HG03469 (cell line): ENCODE data around the gene IFT88.
A peak's percentile ranks its signal among the peaks of the same experiment; 100 is the strongest.

Experiments used
- ATAC-seq: cut with Tn5 transposase; IDR thresholded peaks from one replicate; pipeline ENCODE4 v1.9.1; 2021; ENCODE audit warnings: mild to moderate bottlenecking, moderate library complexity, moderate number of reproducible peaks; ENCODE audit not compliant: unreplicated experiment

Gene IFT88

DNA sequence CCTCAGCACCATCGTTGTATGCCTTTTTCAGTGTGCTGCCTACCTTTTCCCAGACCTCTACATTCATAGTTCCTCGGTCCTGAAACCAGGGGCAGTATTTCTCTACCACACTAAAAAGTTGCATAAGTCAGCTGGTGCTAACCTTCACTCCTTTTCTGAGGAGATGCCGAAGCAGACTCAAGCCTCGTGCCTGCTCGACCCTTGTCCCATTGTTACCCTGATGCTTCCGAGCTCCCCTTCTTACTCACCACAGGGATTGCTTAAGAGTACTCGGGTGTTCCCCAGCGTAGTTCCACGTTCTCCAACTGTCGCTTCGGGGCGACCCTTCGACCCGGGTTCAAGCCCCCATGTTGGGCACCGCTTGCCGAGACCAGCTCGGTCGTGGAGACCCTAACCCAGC lies 117.6 kb downstream of the IFT88 start:
- ATAC-seq = no peak

DNA sequence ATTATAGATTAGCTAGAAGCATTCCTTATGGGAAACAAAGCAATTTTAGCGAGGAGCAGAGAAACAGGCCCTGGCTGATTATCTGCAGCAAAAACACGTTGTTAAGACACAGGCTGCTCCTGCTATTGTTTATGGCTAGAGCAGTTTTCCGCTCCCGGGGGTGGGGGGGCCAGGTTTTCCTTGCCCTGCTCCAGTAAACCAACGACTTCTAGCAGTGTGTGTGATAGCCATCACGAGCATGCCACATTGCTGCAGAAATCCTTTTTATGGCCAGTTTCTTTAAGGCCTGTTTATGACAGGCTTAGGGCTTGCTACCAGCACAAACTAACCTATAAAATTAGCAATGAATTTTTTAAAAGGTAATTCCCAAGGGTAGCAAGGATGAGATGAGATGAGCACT lies 118.1 kb downstream of the IFT88 start:
- ATAC-seq = no peak

DNA sequence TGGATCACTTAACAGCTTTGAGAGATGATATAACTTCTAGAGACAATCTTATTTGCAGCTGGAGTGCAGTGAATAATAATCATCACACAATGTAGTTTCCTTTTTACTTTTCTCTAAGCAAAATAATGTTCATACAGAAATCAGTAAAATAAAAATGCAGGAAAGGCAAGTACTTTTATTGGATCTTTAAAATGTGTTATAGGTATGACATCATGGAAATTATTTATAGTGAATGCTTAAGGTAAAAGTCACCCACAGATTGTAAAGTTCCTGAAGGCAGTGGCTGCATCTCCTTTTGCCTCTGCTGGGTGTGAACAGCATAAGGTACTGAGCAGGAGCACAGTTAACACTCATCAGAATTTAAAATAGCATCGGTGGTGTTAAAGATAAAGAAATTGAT lies 119.2 kb downstream of the IFT88 start:
- ATAC-seq = no peak

DNA sequence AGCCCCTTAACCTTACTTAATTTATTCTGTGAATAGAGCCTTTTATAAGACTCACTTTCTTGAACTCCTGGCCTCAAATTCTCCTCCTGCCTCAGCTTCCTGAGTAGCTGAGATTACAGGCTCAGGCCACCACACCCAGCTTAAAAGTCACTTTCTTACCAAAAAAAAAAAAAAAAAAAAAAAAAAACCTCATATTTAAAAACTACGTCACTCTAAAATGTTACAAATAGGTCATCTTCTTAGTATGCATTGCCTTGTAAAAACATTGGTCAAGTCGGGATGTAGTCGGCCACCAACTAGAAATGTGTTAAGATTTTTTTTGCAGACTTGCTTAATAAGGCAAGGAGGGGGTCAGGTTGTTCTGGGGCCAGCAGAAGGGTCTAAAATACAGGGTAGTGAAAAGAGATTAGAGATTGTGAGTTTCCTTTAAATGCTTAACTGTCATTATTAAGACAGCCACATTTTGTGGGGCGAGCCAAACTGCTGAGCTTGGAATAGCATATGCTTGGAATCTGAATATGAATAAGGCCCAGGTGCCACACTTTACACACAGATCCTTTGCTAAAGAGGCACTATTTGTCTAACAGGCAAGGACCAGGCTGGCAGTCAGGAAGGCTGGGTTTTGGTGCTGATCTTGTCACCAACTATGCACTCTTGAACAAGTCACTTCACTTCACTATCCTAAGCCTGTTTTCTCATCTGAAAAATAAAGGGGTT lies 120.1 kb downstream of the IFT88 start:
- ATAC-seq = no peak

DNA sequence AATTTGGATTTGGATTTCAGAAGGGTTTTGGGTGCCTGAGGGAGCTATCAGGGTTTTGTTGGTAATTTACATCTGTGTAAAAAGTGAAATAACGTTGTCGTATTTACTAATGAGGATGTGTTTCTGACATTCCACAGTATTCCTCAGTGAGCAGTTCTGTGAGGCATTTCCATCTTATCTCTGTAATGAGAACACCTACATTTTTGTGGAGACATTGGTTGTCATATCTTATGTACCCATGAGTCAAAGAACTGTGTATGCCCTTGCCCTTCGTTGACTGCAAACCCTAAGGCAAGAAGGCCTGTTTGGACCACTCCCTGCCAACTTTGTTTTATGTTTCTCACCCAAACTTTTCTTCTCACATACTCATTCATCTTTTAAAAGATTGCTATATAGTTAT lies 122.3 kb downstream of the IFT88 start:
- ATAC-seq = no peak

DNA sequence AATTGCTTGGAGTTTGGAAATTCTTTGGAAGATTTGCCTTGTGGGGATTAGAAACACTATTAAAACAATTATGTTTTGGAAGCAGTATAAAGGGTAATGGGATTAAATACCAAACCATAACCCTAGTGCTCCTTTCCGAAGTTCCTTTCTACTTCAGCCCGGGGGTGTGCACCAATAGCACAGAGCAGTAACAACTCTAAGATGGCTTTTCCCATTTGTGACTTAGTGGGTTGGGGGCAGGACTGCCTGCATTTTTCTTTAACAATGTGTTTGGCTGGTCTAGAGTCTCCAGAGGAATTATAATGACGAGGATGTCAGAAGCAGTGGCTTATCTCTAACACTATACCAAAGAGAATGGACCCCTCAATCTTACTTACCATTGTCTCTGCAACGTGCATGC lies 124.7 kb downstream of the IFT88 start:
- ATAC-seq = no peak

DNA sequence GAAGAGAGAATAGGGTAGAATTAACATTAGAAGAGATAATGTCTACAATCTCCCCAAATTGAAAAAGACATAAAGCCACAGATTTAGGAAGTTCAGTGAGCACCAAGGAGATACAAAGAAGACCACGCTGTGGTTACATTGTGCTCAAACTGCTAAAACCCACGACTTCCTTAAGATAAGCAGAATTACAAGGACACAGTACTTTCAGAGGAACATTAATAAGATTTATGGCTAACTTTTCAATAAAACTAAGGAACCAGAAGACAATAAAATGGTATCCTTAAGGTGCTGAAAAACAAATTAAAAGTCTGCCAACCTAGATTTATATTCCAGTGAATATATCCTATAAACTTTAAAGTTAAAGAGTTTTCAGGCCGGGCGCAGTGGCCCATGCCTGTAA lies 129.1 kb downstream of the IFT88 start:
- ATAC-seq = no peak

DNA sequence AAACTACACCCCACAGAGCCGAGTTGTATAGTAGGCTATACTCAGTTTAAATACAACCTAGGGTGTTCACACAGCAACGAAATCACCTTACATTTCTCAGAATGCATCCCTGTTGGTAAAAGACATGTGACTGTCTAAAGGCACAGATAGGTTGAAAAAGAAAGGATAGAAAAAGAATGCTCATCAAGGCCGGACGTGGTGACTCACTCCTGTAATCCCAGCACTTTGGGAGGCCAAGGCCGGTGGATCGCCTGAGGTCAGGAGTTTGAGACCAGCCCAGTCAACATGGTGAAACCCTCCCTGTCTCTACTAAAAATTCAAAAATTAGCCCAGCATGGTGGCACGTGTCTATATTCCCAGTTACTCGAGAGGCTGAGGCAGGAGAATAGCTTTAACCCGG lies 132.8 kb downstream of the IFT88 start:
- no peak for ATAC-seq

DNA sequence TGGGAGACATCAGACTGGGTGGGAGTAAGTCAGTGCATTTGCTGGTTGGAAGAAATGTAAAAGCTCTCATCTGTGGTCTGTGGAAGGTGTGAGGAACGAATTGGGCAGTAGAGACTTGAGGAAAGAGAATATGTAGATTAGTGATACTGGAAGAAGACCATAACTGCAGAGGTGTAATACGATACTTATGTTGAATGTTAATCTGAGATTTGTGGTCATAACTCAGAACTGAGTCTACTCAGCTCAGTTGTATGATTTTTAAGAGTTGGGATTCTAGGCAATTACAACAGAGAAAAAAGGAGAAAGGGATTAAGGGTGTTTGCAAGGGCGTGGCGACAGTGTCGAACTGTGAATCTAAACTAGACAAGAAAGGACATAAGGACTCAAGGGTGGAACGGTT lies 133.3 kb downstream of the IFT88 start:
- ATAC-seq = no peak

DNA sequence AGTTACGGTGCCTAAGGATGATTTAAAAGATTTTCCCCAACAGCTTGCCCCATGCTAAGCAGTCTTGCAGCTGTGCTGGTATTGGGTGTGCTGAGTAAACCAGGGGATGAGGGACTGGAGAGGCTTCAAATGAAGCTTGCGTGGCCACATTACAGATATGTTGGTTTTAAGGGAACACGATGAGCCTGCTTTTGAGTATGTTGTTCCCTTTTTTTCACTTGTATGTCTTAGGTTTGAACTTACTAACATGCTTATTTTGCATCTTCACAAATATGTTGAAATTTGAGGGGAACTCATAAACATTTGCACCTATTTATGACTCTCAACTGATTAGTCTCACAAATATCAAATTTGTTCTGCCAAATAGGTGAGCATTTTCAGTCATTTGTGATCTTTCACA lies 134.5 kb downstream of the IFT88 start:
- ATAC-seq = no peak

DNA sequence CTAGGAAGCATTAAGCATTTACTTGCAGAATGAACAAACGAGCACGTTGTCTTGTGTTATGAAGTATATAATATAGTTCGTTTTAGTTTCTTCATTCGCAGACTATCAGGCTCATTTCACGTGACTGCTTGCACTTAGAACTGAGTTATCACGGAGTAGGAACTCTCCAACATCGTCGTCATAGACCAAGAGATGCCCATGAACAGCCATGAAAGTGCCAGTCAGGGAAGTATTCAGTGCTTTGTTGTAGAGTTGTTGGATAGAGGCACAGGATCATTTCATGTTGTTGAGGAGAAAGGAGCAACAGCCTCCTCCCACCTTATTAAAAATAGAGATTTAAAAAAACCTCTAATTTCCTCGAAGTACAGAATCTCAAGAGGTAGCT lies 135.6 kb downstream of the IFT88 start:
- ATAC-seq = no peak

DNA sequence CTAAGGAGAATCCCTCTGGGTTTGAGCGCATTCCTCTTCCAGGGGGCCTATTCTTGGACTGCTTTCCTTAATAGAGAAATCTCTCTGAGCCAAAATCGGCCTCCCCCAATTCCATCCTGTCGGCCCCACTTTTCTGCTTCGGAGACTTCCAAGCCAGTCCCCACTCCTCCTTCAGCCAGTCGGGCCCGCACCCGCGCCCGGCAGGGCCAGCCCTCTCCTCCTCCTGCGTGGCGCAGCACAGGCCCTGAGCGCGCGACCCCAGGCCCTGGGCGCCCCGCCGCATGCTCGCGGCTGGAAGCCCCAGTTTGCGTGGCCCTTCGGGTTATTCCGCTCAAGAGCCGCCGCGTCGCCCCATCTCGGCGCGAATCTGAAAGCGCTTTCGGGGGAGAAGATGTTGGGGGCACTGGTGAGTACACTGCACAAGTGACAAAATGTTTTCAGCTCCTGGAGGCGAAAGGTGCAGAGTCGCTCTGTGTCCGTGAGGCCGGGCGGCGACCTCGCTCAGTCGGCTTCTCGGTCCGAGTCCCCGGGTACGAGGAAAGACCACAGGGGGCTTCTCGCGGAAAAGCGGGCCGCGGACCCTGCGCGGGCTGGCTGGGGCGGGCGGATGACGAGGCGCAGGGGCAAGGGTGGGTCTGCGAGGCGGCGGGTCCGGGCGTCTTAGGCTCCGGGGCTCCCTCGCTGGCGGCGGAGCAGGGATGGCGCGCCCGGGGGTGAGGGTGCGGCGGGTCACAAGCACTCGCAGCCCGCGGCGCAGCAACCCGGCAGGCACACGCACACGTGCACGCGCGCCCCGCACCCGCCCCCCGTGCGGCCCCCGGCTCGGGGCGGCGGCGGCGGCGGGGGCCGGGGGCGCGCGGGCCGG lies 136.2 kb downstream of the IFT88 start, which contains the start of gene IL17D:
Gene IL17D, plus strand, starts transcription at position 785 of the 865 bp plus-strand sequence. CDS start 303 bp downstream, outside the sequence.
- ATAC-seq = no peak

DNA sequence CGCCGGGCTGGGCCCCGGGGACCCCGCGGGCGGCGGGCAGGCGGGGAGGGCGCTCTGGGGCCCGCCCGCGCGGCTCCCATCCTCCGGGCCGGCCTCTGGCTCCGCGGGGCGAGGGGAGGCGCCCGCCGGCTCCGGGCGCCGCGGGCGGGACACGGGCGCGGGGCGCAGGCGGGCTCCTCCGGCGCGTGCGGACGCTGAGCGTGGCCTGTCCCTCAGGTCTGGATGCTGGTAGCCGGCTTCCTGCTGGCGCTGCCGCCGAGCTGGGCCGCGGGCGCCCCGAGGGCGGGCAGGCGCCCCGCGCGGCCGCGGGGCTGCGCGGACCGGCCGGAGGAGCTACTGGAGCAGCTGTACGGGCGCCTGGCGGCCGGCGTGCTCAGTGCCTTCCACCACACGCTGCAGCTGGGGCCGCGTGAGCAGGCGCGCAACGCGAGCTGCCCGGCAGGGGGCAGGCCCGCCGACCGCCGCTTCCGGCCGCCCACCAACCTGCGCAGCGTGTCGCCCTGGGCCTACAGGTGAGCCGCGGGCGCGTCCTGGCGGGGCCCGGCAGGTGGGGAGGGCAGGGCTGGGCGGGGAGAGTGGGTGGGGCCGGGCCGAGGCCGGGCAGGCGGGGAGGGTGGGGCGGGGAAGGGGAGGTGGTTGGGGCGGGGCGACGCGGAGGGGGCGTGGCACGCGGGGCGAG lies 137.0 kb downstream of the IFT88 start:
- peak; percentile 89 for ATAC-seq

DNA sequence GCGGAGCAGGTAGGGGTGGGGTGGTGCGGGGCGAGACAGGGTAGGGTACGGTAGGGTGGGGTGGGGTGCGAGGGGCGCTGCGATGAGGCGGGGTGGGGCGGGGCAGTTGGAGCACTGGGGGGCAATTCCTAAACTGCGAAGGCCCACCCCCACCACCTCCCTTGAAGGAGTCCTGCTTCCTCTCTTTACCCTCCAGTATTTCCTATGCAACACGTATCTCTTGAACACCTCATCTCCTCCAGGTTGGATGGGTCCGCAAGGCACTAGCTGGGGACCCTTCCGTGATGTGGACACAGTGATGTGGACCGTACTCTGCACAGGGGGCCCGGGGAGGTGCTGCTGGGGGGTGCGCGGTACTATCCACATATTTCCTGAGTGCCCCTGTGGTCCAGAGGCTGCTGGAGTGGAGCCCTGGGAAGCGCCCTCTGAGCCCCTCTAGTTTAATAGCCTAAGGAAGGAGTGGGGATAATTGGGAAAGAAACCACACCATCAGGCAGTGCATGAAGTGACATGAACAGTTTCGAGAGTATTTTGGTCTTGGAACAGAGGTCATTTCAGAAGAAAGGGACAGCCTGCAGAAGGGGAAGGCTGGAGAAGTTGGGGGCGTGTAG lies 137.6 kb downstream of the IFT88 start:
- ATAC-seq = no peak

DNA sequence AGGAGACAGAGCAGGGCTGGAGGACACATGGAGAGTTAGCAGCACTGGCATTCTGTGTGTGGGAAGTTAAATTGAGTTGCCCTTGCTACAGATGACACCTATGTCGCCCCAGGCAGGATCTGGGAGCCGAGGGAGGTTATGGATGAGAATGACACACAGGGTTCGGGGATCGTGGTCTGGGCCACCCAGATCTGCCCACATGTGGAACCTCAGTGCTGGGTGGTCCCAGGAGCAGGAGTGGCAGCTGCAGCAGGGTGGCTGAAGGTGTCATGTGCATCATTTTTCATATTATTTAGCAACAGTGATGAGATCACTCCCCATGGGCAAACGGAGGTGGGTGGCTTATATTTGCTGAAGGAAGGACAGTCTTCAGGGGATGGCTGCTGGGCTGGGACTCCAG lies 139.7 kb downstream of the IFT88 start:
- no peak for ATAC-seq

DNA sequence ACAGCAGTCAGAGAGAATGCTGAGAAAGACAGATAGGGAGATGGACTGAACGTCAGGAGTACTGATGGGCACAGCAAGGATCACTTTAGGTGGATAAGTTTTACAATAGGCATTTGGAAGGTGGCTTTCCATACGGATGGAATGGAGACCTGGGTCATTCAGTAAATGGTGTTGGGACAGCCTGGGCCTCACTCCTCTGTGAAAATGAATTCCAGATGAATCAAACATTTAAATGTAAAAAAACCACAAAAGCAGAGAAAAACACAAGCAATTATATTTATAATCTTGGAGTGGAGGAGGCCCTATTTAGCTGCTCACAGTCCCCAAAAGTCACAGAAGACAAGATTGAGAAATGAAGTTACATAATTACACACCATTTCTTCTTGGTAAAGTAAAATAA lies 141.3 kb downstream of the IFT88 start:
- no peak for ATAC-seq

DNA sequence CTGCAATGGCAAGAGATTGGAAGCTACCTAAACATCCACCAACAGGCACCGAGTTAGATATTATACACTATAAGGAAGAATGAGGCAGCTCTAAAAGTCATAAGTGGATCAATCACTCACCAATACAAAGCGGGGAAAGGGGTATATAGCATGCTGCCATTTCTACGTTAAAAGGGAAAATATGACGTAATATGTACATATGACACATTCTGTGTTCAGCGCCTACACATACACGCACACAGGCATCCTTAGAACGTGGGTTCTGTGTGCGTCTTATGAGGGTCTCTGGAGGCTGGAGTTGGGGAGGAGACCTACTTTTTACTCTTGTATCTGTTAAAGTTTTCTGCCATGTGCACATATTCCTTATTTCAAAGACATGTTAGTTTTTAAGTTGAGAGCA lies 142.4 kb downstream of the IFT88 start:
- ATAC-seq = no peak

DNA sequence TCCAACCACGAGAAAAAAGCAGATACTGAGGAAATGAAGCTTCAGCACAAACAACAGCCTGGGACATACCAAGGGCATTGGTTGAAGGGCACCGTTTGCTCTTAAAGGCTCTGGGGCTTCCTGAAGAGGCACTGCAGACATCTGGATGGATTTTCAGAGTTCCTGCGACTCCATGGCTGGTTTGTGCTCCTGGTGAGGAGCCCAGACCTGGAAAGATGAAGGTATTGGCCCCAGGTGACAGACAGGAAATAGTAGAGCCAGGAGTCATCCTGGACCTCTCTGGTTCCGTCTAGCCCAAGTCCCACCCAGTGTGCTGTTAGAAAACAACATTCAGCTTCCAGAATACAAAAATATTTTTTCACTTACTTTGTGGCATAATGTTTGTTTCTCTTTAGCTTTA lies 142.8 kb downstream of the IFT88 start:
- no peak for ATAC-seq

DNA sequence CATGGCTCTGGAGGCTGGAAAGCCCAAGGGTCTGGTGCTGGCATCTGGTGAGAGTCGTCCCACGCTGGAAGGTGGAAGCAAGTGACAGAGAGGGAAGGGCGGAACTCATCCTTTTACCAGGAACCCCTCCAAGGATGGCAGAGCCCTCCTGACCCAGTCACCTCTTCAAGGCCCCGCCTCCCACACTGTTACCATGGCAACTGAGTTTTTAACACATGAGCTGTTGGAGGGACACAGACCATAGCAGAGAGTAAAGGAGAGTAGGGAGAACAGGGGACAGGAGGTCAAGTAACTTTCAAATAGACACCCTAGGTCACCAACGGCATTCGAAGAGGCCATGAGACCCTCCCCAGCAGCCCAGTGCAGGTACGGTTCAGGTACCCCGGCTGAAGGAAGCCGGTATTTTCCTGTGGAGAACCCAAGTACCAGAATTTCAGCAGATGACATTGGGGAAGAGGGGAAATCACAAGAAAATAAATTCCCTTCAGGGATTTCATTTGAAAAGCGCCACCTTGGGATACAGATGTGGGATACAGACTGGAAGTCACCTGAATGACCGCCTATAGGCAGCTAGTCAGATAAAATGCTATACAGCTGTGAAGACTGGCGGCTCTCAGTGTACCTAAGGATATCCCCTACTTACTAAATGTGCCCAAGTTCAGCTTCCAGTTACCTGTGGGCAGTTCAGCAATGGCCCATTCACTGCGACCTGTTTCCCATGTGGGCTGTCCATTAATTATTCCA lies 144.5 kb downstream of the IFT88 start:
- no peak for ATAC-seq

DNA sequence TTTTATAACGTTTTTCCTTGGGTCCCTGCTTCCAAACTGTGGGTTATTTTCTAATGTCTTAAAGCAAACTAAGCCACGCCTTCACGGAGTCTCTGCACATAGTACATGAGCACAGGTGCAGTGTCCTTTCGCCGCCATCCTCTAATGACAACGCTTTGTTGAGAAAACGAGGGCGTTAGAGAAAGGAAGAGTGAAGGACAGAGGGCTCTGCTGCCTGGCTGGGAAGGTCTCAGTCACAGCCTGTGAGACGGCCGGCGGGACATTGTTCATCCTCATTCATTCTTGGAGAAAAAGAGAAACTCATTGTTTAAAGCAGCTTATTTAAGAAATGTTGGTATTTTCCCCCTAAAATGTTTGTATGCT lies 146.0 kb downstream of the IFT88 start:
- no peak for ATAC-seq

DNA sequence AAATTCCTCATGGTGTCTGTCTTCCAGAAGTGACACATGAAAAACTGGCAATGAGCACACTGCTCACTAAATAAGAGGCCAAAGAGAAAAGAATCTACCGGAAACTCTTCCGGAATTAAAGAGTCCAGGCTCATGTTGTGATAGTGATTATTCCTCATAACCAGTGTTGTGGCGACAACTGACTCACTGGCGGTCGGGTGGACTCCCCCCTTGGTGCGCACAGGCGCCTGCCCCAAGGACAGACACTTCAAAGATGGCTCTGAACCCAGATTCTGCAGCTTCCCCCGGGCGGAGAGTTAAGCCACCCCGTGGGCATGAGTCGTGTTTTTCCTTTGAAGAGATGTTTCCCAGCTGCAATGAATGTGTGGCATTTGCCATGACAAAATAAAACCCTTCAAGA lies 146.8 kb downstream of the IFT88 start:
- no peak for ATAC-seq
